Sigmoid colon (tissue), 7 donors: ENCODE results near the gene TMEM198. TPM values are rescaled to one million over a fixed set of nuclear protein-coding genes. Genes with fewer than 3 reads are reported as not detected.

Source experiments
- DNase-seq: peaks from one replicate; pipeline ENCODE4 v3.0.0-alpha.2; 2019
- H3K27ac ChIP-seq, 4 donors: fragments of 200-600 bp; sonication (generic); one replicate each; pipeline ENCODE4 v1.5.1; 2016 to 2019; ENCODE audit warnings: mild to moderate bottlenecking in 1 of 4
- H3K27me3 ChIP-seq, 3 donors: fragments of 200-600 bp; sonication (generic); one replicate each; pipeline ENCODE4 v1.5.1; 2019; ENCODE audit warnings: mild to moderate bottlenecking in 1 of 3
- H3K36me3 ChIP-seq, 4 donors: fragments of 200-600 bp; sonication (generic); one replicate each; pipeline ENCODE4 v1.5.1; 2016 to 2019
- H3K4me1 ChIP-seq, 4 donors: fragments of 200-600 bp; sonication (generic); one replicate each; pipeline ENCODE4 v1.5.1; 2017 to 2019
- H3K4me3 ChIP-seq, 4 donors: fragments of 200-600 bp; sonication (generic); one replicate each; pipeline ENCODE4 v1.5.1; 2017 to 2019; ENCODE audit warnings: mild to moderate bottlenecking in 2 of 4, moderate library complexity in 1 of 4
- H3K9me3 ChIP-seq, 4 donors: fragments of 200-600 bp in 3 of 4; sonication (generic) in 3 of 4; one replicate each; pipeline versions ENCODE4 v1.5.1 to v1.6.1; 2013 to 2019
- EP300 ChIP-seq, 4 donors: sonication (generic); formaldehyde crosslinking; IDR thresholded peaks; one replicate each; pipeline ENCODE4 v1.6.1; 2017; ENCODE audit warnings: antibody characterized with exemption in 4 of 4
- POLR2A ChIP-seq, 2 donors: fragments of 450-650 bp; IDR thresholded peaks; one replicate each; pipeline ENCODE4 v1.6.1; 2016; ENCODE audit warnings: antibody characterized with exemption in 2 of 2, mild to moderate bottlenecking in 2 of 2, moderate library complexity in 2 of 2
- POLR2AphosphoS5 ChIP-seq, 4 donors: sonication (generic); formaldehyde crosslinking; IDR thresholded peaks; one replicate each; pipeline ENCODE4 v1.6.1; 2017; ENCODE audit warnings: antibody characterized with exemption in 4 of 4
- WGBS, 2 donors: extraction: QIAGEN DNeasy Blood & Tissue Kit; methylation state at CpG; one replicate each; pipeline ENCODE4 v1.1.7; 2013; 5-methylcytosine and 5-hydroxymethylcytosine counted together
- intact Hi-C: fragments of 100-400 bp; cut with DNase I; formaldehyde crosslinking; loops from one replicate; pipeline ENCODE4 v1.15.1; 2023
- polyA plus RNA-seq, 3 donors: library from polyadenylated mRNA; stranded (reverse); fragments of 200-250 nt; gene quantifications; one replicate each; pipeline ENCODE4 v1.2.3, GENCODE V29; 2013
- small RNA-seq, 3 donors: library from RNA; depleted of rRNA; stranded (forward); fragments of <200 nt; gene quantifications; one replicate each; pipeline ENCODE3, GENCODE V24; 2016
- total RNA-seq, 4 donors: library from RNA; depleted of rRNA; stranded (reverse); fragments of >200 nt; gene quantifications; one replicate each; pipeline ENCODE4 v1.1.0, GENCODE V29; 2016
- TF ChIP-seq, protein P1 (sequence below), 4 experiments: fragments of 450-650 bp in 3 of 4; fragments of 200-600 bp in 1 of 4; IDR thresholded peaks; one replicate each; pipeline ENCODE4 v1.5.1; 2016 to 2019; ENCODE audit warnings: antibody characterized with exemption in 4 of 4, mild to moderate bottlenecking in 3 of 4, moderate library complexity in 2 of 4
- donor health status: healthy with polysubstance abuse.
- donor health status: Bipolar disorder and iron deficiency.
- donor health status: healthy.

TMEM198 gene
- total and polyA plus RNA-seq, 7 donors = 0.71 to 3.9 (median 1.6) TPM; not detected in 1

DNA sequence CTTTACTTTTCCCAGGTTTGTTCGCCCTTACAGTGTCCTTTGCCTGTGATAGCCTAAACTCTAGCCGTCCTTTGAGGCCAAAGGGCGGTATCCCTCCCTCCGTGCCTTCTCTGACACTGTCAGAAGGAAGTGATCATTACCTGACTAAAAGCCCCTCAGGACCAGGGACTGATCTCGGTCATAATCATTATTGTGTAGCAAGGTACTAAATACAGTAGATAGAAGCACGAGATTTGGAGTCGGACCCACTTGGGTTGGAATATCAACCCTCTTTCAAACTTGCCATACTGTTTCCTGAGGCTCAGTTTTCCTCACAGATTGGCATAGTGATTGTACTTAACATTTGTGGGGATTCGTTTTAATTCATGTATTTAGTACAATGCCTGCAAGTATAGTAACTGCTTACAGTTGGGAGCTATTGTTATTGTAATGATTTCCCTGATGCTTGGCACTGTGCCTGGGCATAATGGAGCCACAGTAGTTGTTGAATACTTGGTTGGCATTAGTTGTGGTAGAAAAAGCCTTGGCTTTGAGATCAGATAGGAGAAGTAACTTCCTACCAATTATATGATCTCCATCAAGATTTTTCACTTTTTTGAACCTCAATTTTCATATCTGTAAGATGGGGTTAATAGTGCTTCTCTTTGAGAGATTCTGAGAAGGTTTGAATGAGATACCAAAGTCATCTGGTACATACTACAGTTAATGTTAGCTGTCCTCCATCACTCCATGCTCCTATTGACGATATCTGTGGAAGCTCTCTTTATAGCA is 54.7 kb downstream of the TMEM198 start:
- no peak for DNase-seq
- TF ChIP-seq EP300 (IDR thresholded peaks at IDR 0.05) (no peak), POLR2AphosphoS5 (IDR thresholded peaks at IDR 0.05) (no peak), POLR2A (IDR thresholded peaks at IDR 0.05) (no peak)
- TF ChIP-seq, protein P1, sequence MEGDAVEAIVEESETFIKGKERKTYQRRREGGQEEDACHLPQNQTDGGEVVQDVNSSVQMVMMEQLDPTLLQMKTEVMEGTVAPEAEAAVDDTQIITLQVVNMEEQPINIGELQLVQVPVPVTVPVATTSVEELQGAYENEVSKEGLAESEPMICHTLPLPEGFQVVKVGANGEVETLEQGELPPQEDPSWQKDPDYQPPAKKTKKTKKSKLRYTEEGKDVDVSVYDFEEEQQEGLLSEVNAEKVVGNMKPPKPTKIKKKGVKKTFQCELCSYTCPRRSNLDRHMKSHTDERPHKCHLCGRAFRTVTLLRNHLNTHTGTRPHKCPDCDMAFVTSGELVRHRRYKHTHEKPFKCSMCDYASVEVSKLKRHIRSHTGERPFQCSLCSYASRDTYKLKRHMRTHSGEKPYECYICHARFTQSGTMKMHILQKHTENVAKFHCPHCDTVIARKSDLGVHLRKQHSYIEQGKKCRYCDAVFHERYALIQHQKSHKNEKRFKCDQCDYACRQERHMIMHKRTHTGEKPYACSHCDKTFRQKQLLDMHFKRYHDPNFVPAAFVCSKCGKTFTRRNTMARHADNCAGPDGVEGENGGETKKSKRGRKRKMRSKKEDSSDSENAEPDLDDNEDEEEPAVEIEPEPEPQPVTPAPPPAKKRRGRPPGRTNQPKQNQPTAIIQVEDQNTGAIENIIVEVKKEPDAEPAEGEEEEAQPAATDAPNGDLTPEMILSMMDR (IDR thresholded peaks at IDR 0.05) = no peak
- no peaks in the 10 kb centered on the region for H3K27me3 ChIP-seq
- H3K36me3 ChIP-seq = peaks cover 0 to 27% (median 15%) of the 10 kb centered on the region in 4 donors
- WGBS, 2 donors = 26 to 36% methylated on average over 9 of the region's 9 CpGs
- intact Hi-C loops = loop anchor here (2.0 kb wide), 2 partner anchors 54 to 100 kb away; partner anchors contain the start of genes GMPPA and TMEM198
- peak overlapping the region; percentile 66 to 76 (median 72) for H3K4me3 ChIP-seq
- no peaks in the 10 kb centered on the region for H3K9me3 ChIP-seq
- H3K27ac ChIP-seq = peak overlapping the region; percentile 80 to 94 (median 92)
- peaks cover 0 to 20% (median 11%) of the 10 kb centered on the region in 4 donors for H3K4me1 ChIP-seq

Small RNAs within 50 kb of the gene (small RNA-seq; reads per million reads assigned to genes)
- gene MIR3132 (0 reads per million in 3 donors), gene RN7SKP213 (0 reads per million in 3 donors)

Other genes with a start within 250 kb of the TMEM198 start
- 1 to 10 TPM; 1.2 to 8.8 (median 7.9) TPM for gene PTPRN, start 234.6 kb upstream of the TMEM198 start, total RNA-seq
- 1 to 10 TPM in 1 of 3 donors, not detected in 2; 3.6 TPM for gene PTPRN, start 234.6 kb upstream of the TMEM198 start, polyA plus RNA-seq
- gene RESP18, start 211.3 kb upstream of the TMEM198 start, total RNA-seq = not detected
- not detected for gene RESP18, start 211.3 kb upstream of the TMEM198 start, polyA plus RNA-seq
- gene DNPEP, start 156.1 kb upstream of the TMEM198 start, total RNA-seq = 10 to 100 TPM; 43.2 to 62.8 (median 53.1) TPM
- gene DNPEP, start 156.1 kb upstream of the TMEM198 start, polyA plus RNA-seq = 100 to 1,000 TPM; 108 to 137 (median 132) TPM
- gene DES, start 125.7 kb upstream of the TMEM198 start, total RNA-seq = over 10,000 TPM in 3 of 4 donors, 1,000 to 10,000 TPM in 1; 7,366 to 30,562 (median 13,340) TPM
- gene DES, start 125.7 kb upstream of the TMEM198 start, polyA plus RNA-seq = 100 to 1,000 TPM in 2 of 3 donors, 10 to 100 TPM in 1; 35.1 to 264 (median 162) TPM
- gene SPEG, start 109.2 kb upstream of the TMEM198 start, total RNA-seq = 100 to 1,000 TPM; 123 to 321 (median 194) TPM
- 10 to 100 TPM in 2 of 3 donors, 1 to 10 TPM in 1; 6.0 to 25.4 (median 13.4) TPM for gene SPEG, start 109.2 kb upstream of the TMEM198 start, polyA plus RNA-seq
- gene GMPPA, start 45.1 kb upstream of the TMEM198 start, total RNA-seq = 10 to 100 TPM; 13.9 to 24.7 (median 21.3) TPM
- gene GMPPA, start 45.1 kb upstream of the TMEM198 start, polyA plus RNA-seq = 10 to 100 TPM; 42.6 to 52.8 (median 44.2) TPM
- under 1 TPM in 1 of 4 donors, not detected in 3; under 0.01 TPM for gene ASIC4, start 29.5 kb upstream of the TMEM198 start, total RNA-seq
- gene ASIC4, start 29.5 kb upstream of the TMEM198 start, polyA plus RNA-seq = under 1 TPM in 1 of 3 donors, not detected in 2; 0.07 TPM
- 10 to 100 TPM; 12.5 to 39.1 (median 23.5) TPM for gene CHPF, start 219 bp upstream of the TMEM198 start, total RNA-seq
- 10 to 100 TPM in 1 of 3 donors, 1 to 10 TPM in 2; 5.5 to 37.3 (median 6.6) TPM for gene CHPF, start 219 bp upstream of the TMEM198 start, polyA plus RNA-seq
- 10 to 100 TPM; 34.6 to 83.6 (median 53.3) TPM for gene OBSL1, start 27.5 kb downstream of the TMEM198 start, total RNA-seq
- gene OBSL1, start 27.5 kb downstream of the TMEM198 start, polyA plus RNA-seq = 10 to 100 TPM in 1 of 3 donors, 1 to 10 TPM in 2; 2.8 to 15.6 (median 7.8) TPM
- under 1 TPM in 2 of 4 donors, not detected in 2; 0.33 to 0.36 TPM for gene INHA, start 28.3 kb downstream of the TMEM198 start, total RNA-seq
- under 1 TPM in 2 of 3 donors, not detected in 1; 0.31 to 0.46 TPM for gene INHA, start 28.3 kb downstream of the TMEM198 start, polyA plus RNA-seq
- 10 to 100 TPM in 2 of 4 donors, 1 to 10 TPM in 2; 8.4 to 13.0 (median 10.1) TPM for gene STK11IP, start 53.8 kb downstream of the TMEM198 start, total RNA-seq
- gene STK11IP, start 53.8 kb downstream of the TMEM198 start, polyA plus RNA-seq = 10 to 100 TPM in 2 of 3 donors, 1 to 10 TPM in 1; 6.9 to 36.7 (median 10.8) TPM
- 1 to 10 TPM in 3 of 4 donors, under 1 TPM in 1; 0.99 to 5.0 (median 1.1) TPM for gene SLC4A3, start 83.6 kb downstream of the TMEM198 start, total RNA-seq
- 1 to 10 TPM in 1 of 3 donors, under 1 TPM in 2; under 0.01 to 1.0 (median 0.46) TPM for gene SLC4A3, start 83.6 kb downstream of the TMEM198 start, polyA plus RNA-seq